Left ventricle myocardium inferior (tissue), 1 donor: ENCODE data around the gene TPCN2. TPM values are rescaled to one million over a fixed set of nuclear protein-coding genes. Genes with fewer than 3 reads are reported as not detected.

Experiments used
- DNase-seq: peaks from one replicate; pipeline ENCODE4 v3.0.0-alpha.2; 2020
- H3K27ac ChIP-seq: fragments of 200-600 bp; replicated peaks from 2 replicates; pipeline ENCODE4 v1.8.0; 2021
- H3K27me3 ChIP-seq: fragments of 200-600 bp; 2 replicates; pipeline ENCODE4 v1.8.0; 2021; ENCODE audit warnings: low read depth
- H3K36me3 ChIP-seq: fragments of 200-600 bp; 2 replicates; pipeline ENCODE4 v1.8.0; 2021
- H3K4me1 ChIP-seq: fragments of 200-600 bp; 2 replicates; pipeline ENCODE4 v1.8.0; 2021
- H3K4me3 ChIP-seq: fragments of 200-600 bp; 2 replicates; pipeline ENCODE4 v1.8.0; 2021; ENCODE audit warnings: mild to moderate bottlenecking, moderate library complexity
- H3K9me3 ChIP-seq: fragments of 200-600 bp; replicated peaks from 2 replicates; pipeline ENCODE4 v1.8.0; 2021
- CTCF ChIP-seq: fragments of 200-600 bp; IDR thresholded peaks from 2 replicates; pipeline ENCODE4 v1.8.0; 2021; ENCODE audit warnings: antibody characterized with exemption, mild to moderate bottlenecking, borderline replicate concordance
- intact Hi-C: fragments of 100-400 bp; cut with micrococcal nuclease; formaldehyde crosslinking; loops from one replicate; pipeline ENCODE4 v1.11.0; 2022
- total RNA-seq: library from RNA; stranded (reverse); fragmentation: NEBNext Ultra II Directional; extraction: Animal tissue kit (Norgen Biotek cat#: 25700); gene quantifications from one replicate; pipeline ENCODE4 v1.2.1, GENCODE V29; 2021
- donor health status: DM: no; HTN: yes; CAD: no; lungs with severe emphysema.

The TPCN2 gene
- total RNA-seq, 1 donor from 2014 or later, result 9.2 TPM

GRCh38 chr11:69004411-69005182 lies 44.1 kb upstream of the TPCN2 start:
- peaks cover 18% of the 10 kb centered on the region for H3K27me3 ChIP-seq

GRCh38 chr11:69005183-69005630 lies 43.5 kb upstream of the TPCN2 start:
- TF ChIP-seq CTCF, result no peak
- Histone ChIP-seq H3K27ac (no peak overlapping the region), H3K27me3 (peaks cover 24% of the 10 kb centered on the region), H3K9me3 (no peaks in the 10 kb centered on the region), H3K4me3 (no peak overlapping the region), H3K4me1 (peaks cover 32% of the 10 kb centered on the region), H3K36me3 (peaks cover 5% of the 10 kb centered on the region)
- intact Hi-C loops, result no loop called here
- no peak for DNase-seq

More at GRCh38 chr11:69004411-69005182, 44.1 kb upstream of the TPCN2 start:
- Histone ChIP-seq H3K4me1 (peaks cover 26% of the 10 kb centered on the region), H3K4me3 (no peak overlapping the region), H3K36me3 (peaks cover 5% of the 10 kb centered on the region), H3K9me3 (no peaks in the 10 kb centered on the region), H3K27ac (no peak overlapping the region)
- no peak for DNase-seq
- TF ChIP-seq CTCF, result no peak
- intact Hi-C loops, result no loop called here

- peaks cover 5% of the 10 kb centered on the region for H3K36me3 ChIP-seq
- H3K9me3 ChIP-seq, result no peaks in the 10 kb centered on the region
- no peak overlapping the region for H3K4me3 ChIP-seq
- TF ChIP-seq CTCF, result no peak
- H3K27me3 ChIP-seq, result peaks cover 28% of the 10 kb centered on the region
- H3K4me1 ChIP-seq, result peaks cover 33% of the 10 kb centered on the region
- no peak for DNase-seq
- intact Hi-C loops, result no loop called here
- no peak overlapping the region for H3K27ac ChIP-seq
Measured at GRCh38 chr11:69005631-69006368, 42.9 kb upstream of the TPCN2 start.

GRCh38 chr11:69006816-69007215 lies 41.9 kb upstream of the TPCN2 start:
- peaks cover 43% of the 10 kb centered on the region for H3K4me1 ChIP-seq
- H3K27ac ChIP-seq, result no peak overlapping the region
- H3K36me3 ChIP-seq, result peaks cover 5% of the 10 kb centered on the region
- intact Hi-C loops, result no loop called here
- H3K4me3 ChIP-seq, result no peak overlapping the region
- peaks cover 39% of the 10 kb centered on the region for H3K27me3 ChIP-seq
- TF ChIP-seq CTCF, result no peak
- no peak for DNase-seq
- H3K9me3 ChIP-seq, result no peaks in the 10 kb centered on the region

GRCh38 chr11:69007975-69008381 lies 40.8 kb upstream of the TPCN2 start:
- intact Hi-C loops, result no loop called here
- Histone ChIP-seq H3K9me3 (no peaks in the 10 kb centered on the region), H3K4me1 (peaks cover 52% of the 10 kb centered on the region), H3K27ac (peak overlapping the region; percentile 84), H3K36me3 (peaks cover 5% of the 10 kb centered on the region), H3K4me3 (no peak overlapping the region), H3K27me3 (peaks cover 50% of the 10 kb centered on the region)
- TF ChIP-seq CTCF, result no peak
- DNase-seq, result no peak
